Kidney capillary endothelial cell (primary cell): Measurements from ENCODE around the gene PCMTD2.
"Not testable (repeated sequence)": the region's sequence is repeated elsewhere in the genome, so short reads cannot be mapped to it uniquely, and the experiment has no call there.

ENCODE experiments used
- DNase-seq: peaks from one replicate; pipeline ENCODE4 v3.0.0-alpha.2; 2018; ENCODE audit warnings: low spot score

The PCMTD2 gene

DNA sequence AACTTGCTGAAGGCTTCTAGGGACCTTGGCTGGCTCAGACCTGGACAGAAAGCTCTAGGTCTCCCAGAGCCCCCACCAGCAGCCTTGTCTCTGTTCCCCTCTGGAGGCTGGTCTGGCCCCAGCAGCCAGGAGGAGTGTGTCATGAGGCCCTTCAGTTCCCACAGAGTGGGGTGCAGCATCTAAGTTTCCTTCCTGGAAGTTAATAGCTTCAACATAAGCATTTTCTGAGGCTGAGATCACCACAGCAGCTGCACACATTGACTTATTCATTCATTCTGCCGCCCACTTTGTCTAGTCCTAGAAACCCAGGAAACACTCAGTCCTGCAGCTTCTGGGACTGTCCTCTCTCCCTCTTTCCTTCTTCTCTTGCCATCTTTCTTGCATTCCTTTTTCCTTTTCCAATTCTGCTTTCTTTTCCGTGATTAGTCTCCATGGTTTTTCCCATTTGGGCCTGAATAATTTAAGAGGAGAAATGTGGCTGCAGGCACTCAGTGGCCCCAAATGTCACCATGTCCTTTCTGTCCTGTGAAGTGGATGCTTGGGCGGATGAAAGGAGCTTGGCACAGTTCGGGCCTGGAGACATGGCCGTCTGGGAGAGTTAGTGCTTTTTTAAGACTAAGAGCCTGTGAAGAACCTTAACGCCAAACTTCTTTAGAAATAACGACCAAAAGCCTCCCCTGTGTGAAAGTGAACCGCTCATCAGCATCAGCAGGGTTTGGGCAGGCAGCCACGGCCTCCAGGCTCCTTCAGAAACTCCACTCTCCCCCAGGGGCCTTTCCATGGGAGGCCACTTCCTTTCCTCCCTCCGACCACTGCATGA is 31.0 kb upstream of the PCMTD2 start:
- peak; percentile 61 for DNase-seq

DNA sequence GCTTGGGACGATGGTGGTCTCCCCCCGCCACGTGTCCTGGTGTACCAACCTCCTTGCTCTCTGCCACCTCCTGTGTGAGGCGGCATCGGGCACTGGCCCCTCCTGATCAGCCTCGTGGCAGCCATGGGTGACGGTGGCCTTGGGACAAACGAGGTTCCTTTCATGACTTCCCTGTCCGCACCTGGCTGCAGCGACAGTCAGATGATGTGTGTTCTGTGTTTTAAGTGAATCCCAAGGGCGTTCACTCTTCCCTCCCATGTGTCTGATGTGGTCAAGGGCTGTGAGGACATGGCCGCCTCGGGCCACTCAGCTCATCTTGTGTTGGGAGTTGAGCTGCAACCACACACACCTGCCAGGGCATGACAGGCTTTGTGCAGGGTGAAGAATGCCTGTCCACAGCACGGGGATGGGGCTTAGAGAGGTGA is 30.4 kb upstream of the PCMTD2 start:
- no peak for DNase-seq

DNA sequence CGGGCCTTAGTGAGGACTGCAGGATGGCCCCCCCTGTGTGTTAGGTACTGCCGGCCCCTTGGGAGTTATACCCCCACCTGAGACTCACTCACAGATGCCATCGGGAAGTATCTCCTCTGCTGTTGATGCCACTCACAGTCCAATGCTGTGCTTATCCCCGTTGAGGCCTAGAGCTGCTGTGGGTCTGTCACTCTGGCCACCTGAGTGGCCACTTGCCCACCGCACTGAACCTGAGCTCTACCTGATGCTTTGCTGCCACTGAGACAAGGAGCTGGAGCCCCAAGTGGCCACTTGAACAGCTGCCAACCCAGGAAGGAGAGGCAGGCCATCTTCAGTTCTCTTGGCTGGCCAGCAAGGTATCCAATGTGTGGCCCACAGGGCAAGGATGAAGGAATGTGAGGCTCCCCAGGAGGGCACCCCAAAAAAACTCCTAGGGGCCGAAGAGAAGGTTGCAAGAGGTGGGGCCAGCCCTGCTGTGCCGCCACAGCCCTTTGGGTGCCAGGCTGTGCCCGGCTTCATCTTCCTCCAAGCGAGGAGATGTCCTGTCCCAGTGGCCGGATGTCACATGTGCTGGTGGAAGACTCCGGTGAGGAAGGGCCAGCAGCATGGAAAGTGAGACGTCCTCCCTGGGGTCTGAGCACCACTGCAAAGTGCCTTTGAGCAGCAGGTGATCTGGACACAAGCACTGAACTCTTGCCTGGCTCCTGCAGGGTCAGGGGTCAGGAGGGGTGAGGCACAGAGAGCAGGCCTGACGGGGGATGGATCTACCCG is 29.5 kb upstream of the PCMTD2 start:
- no peak for DNase-seq

DNA sequence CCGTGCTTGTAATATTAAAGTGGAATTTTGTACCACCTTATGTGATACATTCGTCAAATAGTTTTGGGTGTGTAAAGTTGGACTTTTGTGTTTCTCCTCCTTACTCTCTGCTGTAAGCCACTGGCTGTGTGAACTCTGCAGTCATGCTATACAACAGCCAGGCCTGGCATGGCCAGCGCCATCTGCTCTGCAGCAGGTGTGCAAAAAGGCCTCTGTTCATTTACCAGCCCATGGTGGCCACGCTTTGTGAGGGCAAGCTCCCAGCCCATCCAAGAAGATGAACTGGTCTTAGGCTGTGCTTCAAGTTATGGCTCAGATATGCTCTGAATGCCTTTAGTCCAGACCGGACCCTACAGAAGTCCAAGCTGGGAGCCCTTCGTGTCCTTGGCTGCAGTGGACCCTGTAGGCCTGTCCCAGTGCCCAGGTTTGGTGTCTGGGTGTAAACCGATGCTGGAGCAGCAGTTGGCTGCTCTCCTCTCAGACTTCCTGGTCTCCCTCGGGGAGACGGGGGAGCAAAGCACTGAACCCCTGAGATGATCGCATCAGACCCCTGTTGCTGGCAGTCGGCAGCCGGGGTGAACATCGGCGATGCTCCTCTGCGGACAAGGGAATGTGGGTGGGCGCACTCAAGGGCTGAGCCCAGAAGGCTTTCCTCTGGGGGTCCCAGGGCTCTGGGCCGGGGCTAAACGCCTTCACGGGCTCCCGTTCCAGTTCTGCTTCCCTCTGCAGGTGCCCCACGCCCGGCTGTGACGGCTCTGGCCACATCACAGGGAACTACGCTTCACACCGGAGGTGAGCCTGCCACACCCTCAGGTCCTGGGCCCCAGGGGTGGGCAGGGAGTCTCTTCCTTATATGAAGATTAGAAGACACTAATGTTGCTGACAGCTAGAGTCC is 28.6 kb upstream of the PCMTD2 start:
- no peak for DNase-seq

DNA sequence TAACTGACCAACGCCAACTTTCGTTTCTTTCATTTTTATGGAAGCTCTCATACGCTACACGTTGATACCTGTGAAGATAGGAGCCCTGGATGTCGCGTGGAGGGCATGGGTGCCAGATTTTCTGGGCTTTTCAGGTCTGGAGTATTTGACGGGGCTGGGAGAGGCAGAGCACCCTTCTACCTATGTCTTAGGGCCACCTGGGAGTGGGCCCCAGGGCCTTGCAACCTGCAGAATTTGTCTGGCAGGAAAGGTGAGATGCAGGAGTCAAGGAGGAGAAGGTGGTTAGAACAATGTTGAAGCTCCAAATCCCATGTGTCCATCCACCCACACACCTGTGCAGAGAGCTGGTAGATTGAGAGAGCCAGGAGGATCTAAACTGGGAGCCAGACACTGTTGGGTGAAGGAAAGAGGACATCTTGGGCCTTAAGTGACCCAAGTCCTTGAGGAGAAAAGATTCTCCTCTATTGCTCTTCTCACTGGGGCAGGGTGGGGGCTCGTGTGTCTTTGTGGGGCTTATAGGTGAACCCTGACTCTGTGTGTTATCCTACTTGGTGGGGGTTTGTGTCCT is 27.4 kb upstream of the PCMTD2 start:
- no peak for DNase-seq

DNA sequence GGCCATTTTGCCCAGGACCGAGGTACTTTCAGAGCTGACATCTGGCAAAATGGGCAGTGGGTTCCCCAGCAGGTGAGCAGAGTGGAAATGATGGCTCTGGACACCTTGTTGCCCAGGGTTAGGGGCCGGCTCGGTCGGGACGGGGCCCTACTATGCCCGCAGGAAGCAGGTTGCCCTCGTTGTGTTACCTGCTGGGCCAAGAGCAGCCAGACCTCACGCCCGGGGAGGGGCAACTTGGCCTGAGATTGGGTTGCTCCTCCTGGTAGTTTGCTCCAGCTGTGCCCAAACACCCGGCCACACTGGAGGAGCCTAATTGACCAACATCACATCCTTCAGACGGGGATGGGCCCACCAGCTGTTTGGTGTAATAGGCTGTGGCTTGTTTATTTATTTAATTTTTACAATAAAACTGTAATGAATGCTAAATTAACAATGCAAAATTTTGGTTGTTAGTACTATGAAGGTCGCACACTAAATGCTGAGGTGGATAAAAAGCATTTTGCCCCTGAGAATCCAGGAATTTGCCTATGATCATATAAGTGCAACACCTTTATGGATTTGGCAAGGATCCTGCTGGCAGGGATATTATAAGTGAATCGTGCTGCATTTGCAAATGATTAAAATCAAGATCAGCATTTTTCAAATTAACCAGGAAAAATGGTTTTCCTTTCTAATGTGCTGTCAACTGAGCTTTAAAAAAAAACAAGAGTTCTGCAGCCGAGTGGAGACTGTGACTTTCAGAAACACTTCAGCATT is 26.6 kb upstream of the PCMTD2 start:
- DNase-seq, result no peak

DNA sequence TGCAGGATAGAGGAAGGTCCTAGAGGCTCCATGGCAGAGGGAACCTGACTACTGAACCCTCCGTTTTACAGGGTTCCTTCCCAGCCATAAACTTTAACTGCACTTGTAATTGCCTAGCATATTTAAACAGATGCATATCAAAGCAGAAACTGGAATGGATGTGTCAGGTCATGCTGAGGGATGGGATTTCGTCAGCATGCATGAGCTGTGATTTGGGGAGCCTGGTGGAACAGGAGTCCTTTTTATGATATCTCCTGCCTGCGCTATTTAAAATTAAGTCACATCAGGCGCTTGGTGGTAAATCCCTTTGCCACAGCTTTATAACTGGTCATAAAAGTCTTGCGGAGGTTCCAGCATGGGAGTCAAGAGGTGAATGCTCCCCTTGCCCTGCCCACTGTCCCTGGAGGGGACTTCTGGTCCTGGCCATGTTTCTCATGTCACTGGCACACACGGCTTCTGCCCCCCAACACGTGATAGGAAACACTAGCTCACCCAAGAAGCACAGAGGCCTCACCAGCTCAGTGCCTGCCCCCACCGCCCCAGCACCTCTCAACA is 26.0 kb upstream of the PCMTD2 start:
- DNase-seq, result no peak

DNA sequence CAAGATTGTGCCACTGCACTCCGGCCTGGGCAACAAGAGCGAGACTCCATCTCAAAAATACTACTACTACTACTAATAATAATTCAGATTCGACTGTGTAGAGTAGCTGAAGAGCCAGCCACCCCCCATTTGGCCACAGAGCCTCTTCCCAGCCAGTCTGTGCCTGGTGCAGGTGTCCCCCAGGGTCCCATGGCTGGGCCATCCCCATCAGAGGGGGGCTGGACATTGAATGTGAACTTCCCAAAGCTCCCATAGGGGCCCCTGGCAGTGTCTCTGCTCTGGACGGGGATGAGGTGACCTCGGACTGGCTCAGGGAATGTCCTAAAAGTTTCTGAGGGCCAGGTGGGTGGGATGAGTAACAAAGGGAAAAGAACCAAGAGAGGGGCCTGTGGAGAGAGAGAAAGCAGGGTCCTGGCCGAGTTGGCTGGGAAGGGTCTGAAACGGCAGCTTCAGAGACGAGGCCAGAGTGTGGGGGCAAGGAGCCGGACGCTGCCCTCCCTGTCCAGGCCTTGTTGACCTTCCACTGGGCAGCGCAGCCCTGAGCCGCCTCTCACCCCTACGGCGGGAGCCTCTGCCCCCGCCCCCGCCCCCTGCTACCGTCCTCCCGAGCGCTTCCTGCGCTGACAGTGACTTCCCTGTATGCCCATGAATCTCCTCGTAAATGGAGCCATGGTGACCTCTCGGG is 24.9 kb upstream of the PCMTD2 start:
- no peak for DNase-seq

DNA sequence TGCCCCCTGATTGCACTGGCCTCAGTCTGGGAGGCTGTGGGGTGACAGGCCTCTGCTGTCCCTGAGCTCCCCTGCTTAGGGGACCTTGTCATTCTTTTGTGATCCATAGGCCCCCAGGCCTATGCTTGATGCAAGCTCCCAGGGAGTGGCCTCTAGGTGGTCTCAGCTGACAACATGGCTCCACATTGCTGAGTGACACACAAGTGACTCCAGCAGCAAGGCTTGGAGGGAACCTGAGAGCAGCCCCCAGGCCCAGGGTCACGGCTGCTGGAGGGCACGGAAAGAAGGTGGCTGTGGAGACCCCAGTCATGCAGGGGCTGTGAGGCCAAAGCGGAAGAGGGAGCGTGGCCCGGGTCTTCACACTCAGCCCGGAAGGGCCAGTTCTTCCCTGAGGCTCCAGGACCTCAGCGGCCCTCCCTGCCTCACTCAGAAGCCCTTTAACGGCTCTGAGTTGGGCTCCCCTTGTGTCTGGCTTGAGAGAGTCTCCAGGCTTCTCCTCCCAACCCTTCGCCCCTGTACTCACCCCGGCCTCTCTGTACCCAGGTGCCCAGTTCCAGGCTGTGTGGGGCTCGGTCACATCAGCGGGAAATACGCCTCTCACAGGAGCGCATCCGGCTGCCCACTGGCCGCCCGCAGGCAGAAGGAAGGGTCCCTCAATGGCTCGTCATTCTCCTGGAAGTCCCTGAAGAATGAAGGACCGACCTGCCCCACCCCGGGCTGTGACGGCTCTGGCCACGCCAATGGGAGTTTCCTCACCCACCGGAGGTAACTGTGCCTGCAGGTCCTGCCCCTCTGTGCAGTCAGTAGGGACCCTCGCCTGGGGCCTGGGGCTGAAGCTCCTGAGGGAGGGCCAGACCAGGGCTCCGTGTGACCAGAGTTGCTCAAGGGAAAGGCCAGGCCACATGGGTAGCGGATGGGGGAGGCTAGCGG is 23.7 kb upstream of the PCMTD2 start:
- DNase-seq, result no peak

DNA sequence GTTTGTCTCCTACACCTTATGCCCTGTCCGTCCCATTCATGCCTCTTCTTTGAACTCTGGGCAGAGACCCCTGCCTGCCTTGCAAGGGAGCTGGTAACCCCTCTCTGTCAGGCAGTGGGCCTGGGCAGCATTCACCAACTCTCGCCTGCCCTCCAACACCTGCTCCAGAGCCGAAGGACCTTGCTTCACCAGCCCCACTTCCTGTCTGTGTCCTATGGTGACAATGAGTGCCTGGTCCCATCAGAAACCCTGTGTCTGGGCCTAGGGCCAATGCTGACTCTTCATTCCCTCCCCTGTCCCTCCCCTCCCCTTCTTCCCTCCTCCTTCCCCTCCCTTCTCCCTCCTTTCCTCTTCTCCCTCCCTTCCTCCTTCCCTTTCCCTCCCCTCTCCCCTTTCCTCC is 22.8 kb upstream of the PCMTD2 start:
- DNase-seq, result no peak

DNA sequence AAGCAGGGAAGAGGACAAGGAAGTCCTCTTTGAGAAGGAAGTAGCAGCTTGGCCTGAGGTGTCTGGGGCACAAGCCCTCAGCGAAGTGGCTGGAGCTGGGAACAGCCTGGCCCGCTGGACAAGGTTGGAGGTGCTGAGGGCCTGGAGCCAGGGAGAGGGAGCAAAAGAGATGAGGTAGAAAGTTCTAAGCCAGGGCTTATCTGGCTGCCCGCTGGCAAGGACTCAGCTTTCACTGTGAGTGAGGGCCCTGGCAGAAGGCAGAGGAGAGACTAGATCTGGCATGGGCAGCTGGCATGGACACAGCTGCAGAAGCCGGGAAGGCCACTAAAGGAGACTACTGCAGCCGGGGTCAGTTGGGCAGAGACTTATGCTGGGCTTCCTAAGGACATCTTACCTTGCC is 21.8 kb upstream of the PCMTD2 start:
- no peak for DNase-seq

DNA sequence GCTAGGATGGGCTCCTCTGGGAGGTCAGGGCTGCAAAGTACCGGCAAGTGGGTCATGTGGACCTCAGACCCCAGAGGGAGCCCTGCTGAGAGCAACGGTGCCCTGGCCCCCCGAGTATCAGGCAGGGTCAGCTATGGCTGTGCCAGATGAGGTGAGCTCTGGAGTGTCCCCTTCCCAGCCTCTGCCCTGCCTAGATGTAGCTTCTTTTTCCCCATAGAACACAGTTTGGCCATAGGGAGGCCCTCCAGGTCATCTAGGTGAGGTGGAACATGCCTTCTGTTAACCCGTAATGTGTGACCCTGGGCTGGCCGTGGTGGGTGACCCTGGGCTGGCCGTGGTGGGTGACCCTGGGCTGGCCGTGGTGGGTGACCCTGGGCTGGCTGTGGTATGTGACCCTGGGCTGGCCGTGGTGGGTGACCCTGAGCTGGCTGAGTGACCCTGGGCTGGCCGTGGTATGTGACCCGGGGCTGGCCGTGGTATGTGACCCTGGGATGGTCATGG is 21.2 kb upstream of the PCMTD2 start:
- no peak for DNase-seq

DNA sequence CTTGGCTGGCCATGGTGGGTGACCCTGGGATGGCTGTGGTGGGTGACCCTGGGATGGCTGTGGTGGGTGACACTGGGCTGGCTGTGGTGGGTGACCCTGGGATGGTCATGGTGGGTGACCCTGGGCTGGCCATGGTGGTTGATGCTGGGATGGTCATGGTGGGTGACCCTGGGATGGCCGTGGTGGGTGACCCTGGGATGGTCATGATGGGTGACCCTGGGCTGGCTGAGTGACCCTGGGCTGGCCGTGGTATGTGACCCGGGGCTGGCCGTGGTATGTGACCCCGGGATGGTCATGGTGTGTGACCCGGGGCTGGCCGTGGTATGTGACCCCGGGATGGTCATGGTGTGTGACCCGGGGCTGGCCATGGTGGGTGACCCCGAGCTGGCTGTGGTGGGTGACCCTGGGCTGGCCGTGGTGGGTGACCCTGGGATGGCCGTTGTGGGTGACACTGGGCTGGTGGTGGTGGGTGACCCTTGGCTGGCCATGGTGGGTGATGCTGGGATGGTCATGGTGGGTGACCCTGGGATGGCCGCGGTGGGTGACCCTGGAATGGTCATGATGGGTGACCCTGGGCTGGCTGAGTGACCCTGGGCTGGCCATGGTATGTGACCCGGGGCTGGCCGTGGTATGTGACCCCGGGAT is 20.5 kb upstream of the PCMTD2 start:
- not testable (repeated sequence) for DNase-seq

DNA sequence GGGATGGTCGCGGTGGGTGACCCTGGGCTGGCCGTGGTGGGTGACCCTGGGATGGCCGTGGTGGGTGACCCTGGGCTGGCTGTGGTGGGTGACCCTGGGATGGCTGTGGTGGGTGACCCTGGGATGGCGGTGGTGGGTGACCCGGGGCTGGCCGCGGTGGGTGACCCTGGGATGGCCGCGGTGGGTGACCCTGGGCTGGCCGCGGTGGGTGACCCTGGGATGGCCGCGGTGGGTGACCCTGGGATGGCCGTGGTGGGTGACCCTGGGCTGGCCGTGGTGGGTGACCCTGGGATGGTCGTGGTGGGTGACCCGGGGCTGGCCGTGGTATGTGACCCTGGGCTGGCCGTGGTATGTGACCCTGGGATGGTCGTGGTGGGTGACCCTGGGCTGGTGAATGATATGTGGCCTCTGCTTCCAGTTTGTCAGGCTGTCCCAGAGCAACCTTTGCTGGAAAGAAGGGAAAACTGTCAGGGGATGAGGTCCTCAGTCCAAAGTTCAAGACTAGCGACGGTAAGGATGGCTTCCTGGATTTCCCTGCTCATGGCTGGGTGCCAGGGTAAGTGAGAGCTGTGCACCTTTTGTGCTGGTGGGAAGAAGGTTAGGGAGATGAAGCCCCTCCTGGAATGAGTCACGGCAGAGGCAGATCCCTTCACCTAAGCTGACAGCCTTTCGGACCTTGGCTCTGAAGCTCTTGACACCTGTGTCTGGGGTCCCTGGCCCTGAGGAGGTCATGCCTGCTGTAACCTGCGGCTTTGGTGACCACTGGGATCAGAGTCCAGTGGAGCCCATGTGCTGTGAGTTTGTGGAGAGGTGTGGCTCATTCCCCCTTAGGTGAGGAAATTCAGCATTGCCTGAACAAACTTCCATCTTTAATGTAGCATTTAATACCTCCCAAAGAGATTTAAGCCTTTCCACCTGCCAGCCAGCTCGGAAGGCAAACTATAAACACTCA is 19.1 kb upstream of the PCMTD2 start:
- no peak for DNase-seq

DNA sequence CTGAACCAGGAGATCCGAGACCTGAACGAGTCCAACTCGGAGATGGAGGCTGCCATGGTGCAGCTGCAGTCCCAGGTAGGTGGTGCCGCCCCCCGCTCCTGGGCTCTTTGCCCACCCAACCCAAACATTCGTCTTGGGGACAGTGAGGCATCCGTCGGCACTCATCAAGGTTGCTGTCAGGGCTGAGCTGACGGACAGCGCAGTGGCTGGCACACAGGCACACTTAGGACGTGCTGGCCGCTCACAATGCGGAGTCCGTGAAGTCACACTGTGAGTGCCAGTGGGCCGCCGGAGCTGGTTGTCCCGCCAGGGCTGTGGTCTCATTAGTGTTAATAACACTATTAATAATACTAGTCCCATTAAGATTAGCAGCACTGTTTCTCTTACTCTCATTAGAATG is 18.2 kb upstream of the PCMTD2 start:
- DNase-seq, result no peak

DNA sequence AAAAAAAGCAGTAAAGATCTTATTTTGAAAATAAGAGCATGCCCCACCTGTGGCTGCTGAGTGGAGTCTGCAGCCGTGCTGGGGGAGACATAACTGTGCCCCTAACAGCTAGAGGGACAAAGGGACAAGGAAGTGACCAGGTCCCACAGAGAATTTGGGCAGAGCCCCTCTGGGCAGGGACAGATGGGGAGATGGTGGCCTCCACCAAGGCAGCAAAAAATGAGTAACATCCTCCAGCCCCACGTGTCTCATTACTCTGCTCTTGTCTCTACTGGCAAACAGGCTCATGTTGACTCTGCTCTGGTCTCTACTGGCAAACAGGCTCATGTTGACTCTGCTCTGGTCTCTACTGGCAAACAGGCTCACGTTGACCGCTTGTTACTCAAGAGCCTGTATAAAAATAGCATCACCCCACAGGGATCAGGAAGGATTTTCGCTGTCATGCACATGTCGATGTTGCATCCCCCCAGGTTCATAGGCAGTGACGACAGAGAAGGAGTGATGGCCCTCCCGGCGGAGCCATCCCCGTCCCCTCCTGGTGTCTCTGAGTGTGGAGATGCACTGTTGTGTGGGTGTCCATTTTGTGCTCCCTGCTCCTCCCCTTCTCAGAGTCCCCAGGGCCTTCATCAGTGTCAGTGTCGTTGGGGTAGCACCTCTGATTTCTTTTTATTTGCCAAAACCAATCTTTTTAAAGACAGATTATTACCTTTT is 17.3 kb upstream of the PCMTD2 start:
- DNase-seq, result no peak
